ENCODE measurements around the gene ENAH. TPM values are rescaled to one million over a fixed set of nuclear protein-coding genes. Genes with fewer than 3 reads are reported as not detected.

ENAH gene
- total and polyA plus RNA-seq, 2 experiments from 2014 or later, result 109 to 184 TPM

- ATAC-seq (no peak), DNase-seq (ENCODE audit: low spot score) (no peak)
- Histone ChIP-seq H2AFZ (no peak overlapping the region), H3K79me2 (replicated peaks; ENCODE audit: insufficient read depth) (no peaks in the 10 kb centered on the region), H3K9me2 (ENCODE audit: insufficient read depth) (no peaks in the 10 kb centered on the region), H3K4me3 (no peak overlapping the region), H3K27ac (ENCODE audit: low read depth) (no peak overlapping the region), H3K4me1 (ENCODE audit: insufficient read depth) (no peaks in the 10 kb centered on the region), H3F3A (replicated peaks; ENCODE audit: low read depth) (no peaks in the 10 kb centered on the region), H3K27me3 (ENCODE audit: insufficient read depth) (no peaks in the 10 kb centered on the region), H3K36me3 (ENCODE audit: insufficient read depth) (no peaks in the 10 kb centered on the region; the same call in 1 of the 2 replicates), H4K20me1 (replicated peaks; ENCODE audit: insufficient read depth) (no peaks in the 10 kb centered on the region), H3K4me2 (no peak overlapping the region)
- no peaks in the 10 kb centered on the region for H3K36me3 Mint-ChIP-seq (ENCODE audit: low read depth)
- no peaks in the 10 kb centered on the region for H3K4me1 Mint-ChIP-seq
- H3K27ac Mint-ChIP-seq, result no peak overlapping the region
- TF ChIP-seq, protein P1, sequence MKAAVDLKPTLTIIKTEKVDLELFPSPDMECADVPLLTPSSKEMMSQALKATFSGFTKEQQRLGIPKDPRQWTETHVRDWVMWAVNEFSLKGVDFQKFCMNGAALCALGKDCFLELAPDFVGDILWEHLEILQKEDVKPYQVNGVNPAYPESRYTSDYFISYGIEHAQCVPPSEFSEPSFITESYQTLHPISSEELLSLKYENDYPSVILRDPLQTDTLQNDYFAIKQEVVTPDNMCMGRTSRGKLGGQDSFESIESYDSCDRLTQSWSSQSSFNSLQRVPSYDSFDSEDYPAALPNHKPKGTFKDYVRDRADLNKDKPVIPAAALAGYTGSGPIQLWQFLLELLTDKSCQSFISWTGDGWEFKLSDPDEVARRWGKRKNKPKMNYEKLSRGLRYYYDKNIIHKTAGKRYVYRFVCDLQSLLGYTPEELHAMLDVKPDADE (IDR thresholded peaks at IDR 0.05), result no peak
- TF ChIP-seq ZNF114 (CRISPR knock-in tag; IDR thresholded peaks at IDR 0.05) (no peak), ZNF331 (CRISPR knock-in tag; IDR thresholded peaks at IDR 0.05; ENCODE audit: low read depth) (no peak), ZNF462 (CRISPR knock-in tag; IDR thresholded peaks at IDR 0.05) (no peak), POLR2AphosphoS5 (IDR thresholded peaks at IDR 0.05; ENCODE audit: low read depth) (no peak), STAT1 (IDR thresholded peaks at IDR 0.05; ENCODE audit: unreplicated experiment) (no peak), JUNB (IDR thresholded peaks at IDR 0.05; ENCODE audit: unreplicated experiment) (no peak), EZH2phosphoT487 (IDR thresholded peaks at IDR 0.05; ENCODE audit: unreplicated experiment) (no peak), CREB1 (CRISPR knock-in tag; IDR thresholded peaks at IDR 0.05; ENCODE audit: low read depth) (no peak), NANOG (IDR thresholded peaks at IDR 0.05; ENCODE audit: borderline replicate concordance) (no peak)
- TF ChIP-seq, protein P2, sequence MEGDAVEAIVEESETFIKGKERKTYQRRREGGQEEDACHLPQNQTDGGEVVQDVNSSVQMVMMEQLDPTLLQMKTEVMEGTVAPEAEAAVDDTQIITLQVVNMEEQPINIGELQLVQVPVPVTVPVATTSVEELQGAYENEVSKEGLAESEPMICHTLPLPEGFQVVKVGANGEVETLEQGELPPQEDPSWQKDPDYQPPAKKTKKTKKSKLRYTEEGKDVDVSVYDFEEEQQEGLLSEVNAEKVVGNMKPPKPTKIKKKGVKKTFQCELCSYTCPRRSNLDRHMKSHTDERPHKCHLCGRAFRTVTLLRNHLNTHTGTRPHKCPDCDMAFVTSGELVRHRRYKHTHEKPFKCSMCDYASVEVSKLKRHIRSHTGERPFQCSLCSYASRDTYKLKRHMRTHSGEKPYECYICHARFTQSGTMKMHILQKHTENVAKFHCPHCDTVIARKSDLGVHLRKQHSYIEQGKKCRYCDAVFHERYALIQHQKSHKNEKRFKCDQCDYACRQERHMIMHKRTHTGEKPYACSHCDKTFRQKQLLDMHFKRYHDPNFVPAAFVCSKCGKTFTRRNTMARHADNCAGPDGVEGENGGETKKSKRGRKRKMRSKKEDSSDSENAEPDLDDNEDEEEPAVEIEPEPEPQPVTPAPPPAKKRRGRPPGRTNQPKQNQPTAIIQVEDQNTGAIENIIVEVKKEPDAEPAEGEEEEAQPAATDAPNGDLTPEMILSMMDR (conservative IDR thresholded peaks at IDR 0.05; ENCODE audit: low read depth in 2 of 2), result no peak
- H3K27me3 Mint-ChIP-seq (ENCODE audit: insufficient read depth, low read depth, poor library complexity), result peaks cover 4% of the 10 kb centered on the region
- H3K4me3 Mint-ChIP-seq, result no peak overlapping the region
- H3K9me3 Mint-ChIP-seq, result no peaks in the 10 kb centered on the region
Observed at GRCh38 chr1:225684741-225685140, 31.8 kb upstream of the ENAH start.
